ENCODE measurements around the gene PUSL1. TPM values are rescaled to one million over a fixed set of nuclear protein-coding genes. Genes with fewer than 3 reads are reported as not detected.

The PUSL1 gene
- total RNA-seq, 2 experiments from 2014 or later: 23.9 to 25.4 TPM

DNA sequence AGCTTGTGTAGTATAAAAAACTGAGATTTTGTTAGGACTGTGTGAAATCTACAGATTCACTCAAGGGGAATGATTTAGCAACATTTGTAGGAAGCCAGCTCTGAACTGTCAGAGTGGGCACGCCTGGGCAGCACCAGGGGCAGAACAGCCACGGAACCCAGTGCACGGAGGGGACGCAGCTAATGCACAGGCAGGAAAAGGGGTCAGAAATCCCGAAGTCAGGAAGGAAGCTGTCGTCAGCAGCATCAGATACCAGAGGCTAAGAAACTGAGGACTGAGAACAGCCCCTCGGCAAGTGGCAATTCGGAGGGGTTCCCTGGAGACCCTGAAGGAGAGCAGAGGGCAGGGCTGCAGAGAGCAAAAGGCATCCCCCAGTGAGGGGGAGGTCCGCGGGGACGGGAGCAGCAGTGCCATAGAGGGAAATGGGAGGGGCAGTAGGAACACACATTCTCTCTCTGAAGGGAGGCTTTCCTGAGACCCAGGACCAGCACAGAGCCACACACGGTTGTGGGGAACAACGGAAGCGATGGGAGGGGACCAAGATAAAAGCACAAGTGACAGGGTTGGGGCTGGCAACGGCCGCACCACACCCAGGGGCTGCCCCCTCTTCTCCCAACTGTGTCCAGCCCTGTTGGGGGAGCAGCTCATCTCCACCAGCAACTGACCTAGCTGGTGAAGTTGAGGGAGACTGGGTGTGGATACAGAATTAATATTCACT is 47.4 kb upstream of the PUSL1 start:
- H3K4me1 Mint-ChIP-seq (ENCODE audit: low read depth): peaks cover 8% of the 10 kb centered on the region
- DNase-seq (no peak), ATAC-seq (no peak)
- ChIA-PET CTCF (interaction anchor here (1.1 to 1.5 kb wide), 3 partner anchors 10 to 259 kb away, joined by 3 to 11 read pairs (median 4); no protein-coding TSS in a partner anchor), POLR2A (interaction anchor here (0.8 kb wide), 1 partner anchor 143 kb away, joined by 3 read pairs; no protein-coding TSS in a partner anchor)
- intact Hi-C loops (cut with micrococcal nuclease): no loop called here
- H3K27ac Mint-ChIP-seq: peak overlapping the region; percentile 46
- TF ChIP-seq, protein P1, sequence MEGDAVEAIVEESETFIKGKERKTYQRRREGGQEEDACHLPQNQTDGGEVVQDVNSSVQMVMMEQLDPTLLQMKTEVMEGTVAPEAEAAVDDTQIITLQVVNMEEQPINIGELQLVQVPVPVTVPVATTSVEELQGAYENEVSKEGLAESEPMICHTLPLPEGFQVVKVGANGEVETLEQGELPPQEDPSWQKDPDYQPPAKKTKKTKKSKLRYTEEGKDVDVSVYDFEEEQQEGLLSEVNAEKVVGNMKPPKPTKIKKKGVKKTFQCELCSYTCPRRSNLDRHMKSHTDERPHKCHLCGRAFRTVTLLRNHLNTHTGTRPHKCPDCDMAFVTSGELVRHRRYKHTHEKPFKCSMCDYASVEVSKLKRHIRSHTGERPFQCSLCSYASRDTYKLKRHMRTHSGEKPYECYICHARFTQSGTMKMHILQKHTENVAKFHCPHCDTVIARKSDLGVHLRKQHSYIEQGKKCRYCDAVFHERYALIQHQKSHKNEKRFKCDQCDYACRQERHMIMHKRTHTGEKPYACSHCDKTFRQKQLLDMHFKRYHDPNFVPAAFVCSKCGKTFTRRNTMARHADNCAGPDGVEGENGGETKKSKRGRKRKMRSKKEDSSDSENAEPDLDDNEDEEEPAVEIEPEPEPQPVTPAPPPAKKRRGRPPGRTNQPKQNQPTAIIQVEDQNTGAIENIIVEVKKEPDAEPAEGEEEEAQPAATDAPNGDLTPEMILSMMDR (IDR thresholded peaks at IDR 0.05): no peak
- no peaks in the 10 kb centered on the region for H3K9me3 Mint-ChIP-seq
- no peak overlapping the region for H3K4me3 Mint-ChIP-seq
- H3K27me3 Mint-ChIP-seq: no peaks in the 10 kb centered on the region
- peaks cover 39% of the 10 kb centered on the region for H3K36me3 Mint-ChIP-seq (ENCODE audit: low read depth)

DNA sequence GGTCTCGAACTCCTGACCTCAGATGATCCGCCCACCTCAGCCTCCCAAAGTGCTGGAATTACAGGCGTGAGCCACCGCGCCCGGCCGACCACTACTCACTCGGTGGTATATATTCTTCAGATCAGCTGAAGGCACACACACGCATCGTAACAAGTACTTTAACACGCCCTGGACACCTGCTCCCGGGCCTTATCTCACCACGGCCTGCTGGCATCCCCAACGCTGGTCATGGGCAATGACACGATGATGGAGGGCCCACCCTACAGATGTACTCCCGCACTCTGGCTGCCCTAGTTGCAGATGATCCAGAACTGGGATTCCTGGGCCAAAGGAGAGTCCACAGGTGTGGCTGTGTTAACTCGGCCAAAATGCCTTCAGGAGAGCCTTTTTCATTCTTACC is 46.3 kb upstream of the PUSL1 start:
- TF ChIP-seq, protein P1 (IDR thresholded peaks at IDR 0.05): no peak
- CTCF ChIA-PET: no interaction called here

DNA sequence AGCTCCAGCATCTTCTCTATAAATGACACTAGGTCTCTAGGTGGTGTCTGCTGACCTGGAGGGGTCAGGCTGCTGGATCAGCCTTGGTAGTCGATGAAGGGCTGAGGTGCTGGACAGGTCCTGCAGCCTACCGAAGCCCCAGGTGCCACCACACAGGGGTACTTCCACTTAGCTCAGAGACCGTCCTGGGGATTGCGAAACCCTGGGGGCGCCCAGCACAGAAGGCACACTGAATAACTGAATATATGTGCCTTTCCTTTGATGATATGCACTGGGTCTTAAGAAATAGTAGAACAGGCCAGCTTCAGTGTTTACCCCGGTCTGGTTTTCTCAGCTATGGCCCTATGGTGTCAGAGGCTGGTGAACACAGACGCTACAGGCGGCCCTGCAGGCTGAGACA is 45.6 kb upstream of the PUSL1 start:
- intact Hi-C loops (cut with micrococcal nuclease): no loop called here
- no peaks in the 10 kb centered on the region for H3K27me3 Mint-ChIP-seq
- TF ChIP-seq, protein P1 (IDR thresholded peaks at IDR 0.05): no peak
- H3K27ac Mint-ChIP-seq: no peak overlapping the region
- POLR2A ChIA-PET: no interaction called here
- H3K9me3 Mint-ChIP-seq: no peaks in the 10 kb centered on the region
- H3K4me1 Mint-ChIP-seq (ENCODE audit: low read depth): peaks cover 10% of the 10 kb centered on the region
- H3K4me3 Mint-ChIP-seq: no peak overlapping the region
- DNase-seq: no peak
- ATAC-seq: no peak
- peaks cover 39% of the 10 kb centered on the region for H3K36me3 Mint-ChIP-seq (ENCODE audit: low read depth)
- CTCF ChIA-PET: no interaction called here

More for the DNA sequence above, 46.3 kb upstream of the PUSL1 start:
- intact Hi-C loops (cut with micrococcal nuclease): no loop called here
- no peak overlapping the region for H3K4me3 Mint-ChIP-seq
- H3K36me3 Mint-ChIP-seq (ENCODE audit: low read depth): peaks cover 38% of the 10 kb centered on the region
- peaks cover 10% of the 10 kb centered on the region for H3K4me1 Mint-ChIP-seq (ENCODE audit: low read depth)
- H3K9me3 Mint-ChIP-seq: no peaks in the 10 kb centered on the region
- DNase-seq (no peak), ATAC-seq (no peak)
- H3K27me3 Mint-ChIP-seq: no peaks in the 10 kb centered on the region
- H3K27ac Mint-ChIP-seq: no peak overlapping the region
- POLR2A ChIA-PET: no interaction called here

DNA sequence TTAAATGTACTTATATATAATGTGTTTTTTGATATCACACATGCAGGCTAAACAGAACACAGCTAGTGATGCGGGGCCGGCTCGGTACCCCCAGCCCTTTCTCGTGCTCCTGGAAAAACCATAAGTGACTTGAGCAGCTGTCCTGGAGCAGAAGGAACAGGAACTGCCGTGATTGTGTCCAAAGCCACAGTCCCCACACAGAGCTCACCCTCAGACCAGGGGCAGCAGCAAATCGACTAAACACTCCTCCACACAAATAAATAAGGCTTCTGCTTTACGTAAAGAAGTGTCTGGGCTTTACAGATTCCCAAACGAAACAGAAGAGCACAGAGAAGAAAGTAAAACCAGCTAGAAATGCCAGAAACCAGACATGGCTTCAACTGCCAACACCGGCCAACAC is 44.4 kb upstream of the PUSL1 start:
- ChIA-PET POLR2A (interaction anchor here (0.8 kb wide), 1 partner anchor 9 kb away, joined by 3 read pairs; the partner anchor contains the start of gene UBE2J2), CTCF (interaction anchor here (0.7 to 1.9 kb wide), 4 partner anchors 12 to 143 kb away, joined by 3 to 14 read pairs (median 5); no protein-coding TSS in a partner anchor)
- peaks cover 13% of the 10 kb centered on the region for H3K4me1 Mint-ChIP-seq (ENCODE audit: low read depth)
- TF ChIP-seq, protein P1 (IDR thresholded peaks at IDR 0.05): no peak
- ATAC-seq: no peak
- no peak for DNase-seq
- no peaks in the 10 kb centered on the region for H3K27me3 Mint-ChIP-seq
- H3K4me3 Mint-ChIP-seq: no peak overlapping the region
- no peak overlapping the region for H3K27ac Mint-ChIP-seq
- intact Hi-C loops (cut with micrococcal nuclease): no loop called here
- H3K36me3 Mint-ChIP-seq (ENCODE audit: low read depth): peaks cover 36% of the 10 kb centered on the region
- H3K9me3 Mint-ChIP-seq: no peaks in the 10 kb centered on the region

DNA sequence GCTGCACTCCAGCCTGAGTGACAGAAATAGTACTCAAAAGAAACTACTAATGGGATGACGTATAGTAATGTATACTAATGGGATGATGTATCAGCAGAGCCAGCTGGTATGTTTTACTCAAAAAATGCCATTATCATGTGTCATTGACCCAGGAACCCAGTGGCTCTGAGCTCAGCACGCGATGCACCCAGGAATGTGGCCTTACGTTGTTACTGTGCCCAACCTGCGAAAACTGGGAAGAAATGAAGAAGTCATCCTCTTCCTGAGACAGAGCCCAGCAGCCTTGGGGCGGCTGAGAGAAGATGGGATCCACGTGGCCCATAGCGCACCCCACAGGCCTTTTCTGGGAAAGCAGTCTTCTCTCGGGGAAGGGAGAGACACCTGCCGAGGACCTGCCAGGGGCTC is 43.5 kb upstream of the PUSL1 start:
- no peak overlapping the region for H3K4me3 Mint-ChIP-seq
- peaks cover 16% of the 10 kb centered on the region for H3K4me1 Mint-ChIP-seq (ENCODE audit: low read depth)
- H3K27ac Mint-ChIP-seq: no peak overlapping the region
- ATAC-seq (peak; percentile 51), DNase-seq (peak; percentile 51)
- peaks cover 29% of the 10 kb centered on the region for H3K36me3 Mint-ChIP-seq (ENCODE audit: low read depth)
- TF ChIP-seq, protein P1 (IDR thresholded peaks at IDR 0.05): no peak
- ChIA-PET CTCF (interaction anchor here (1.0 to 1.9 kb wide), 3 partner anchors 15 to 142 kb away, joined by 3 to 14 read pairs (median 7); no protein-coding TSS in a partner anchor), POLR2A (no interaction called here)
- intact Hi-C loops (cut with micrococcal nuclease): no loop called here
- no peaks in the 10 kb centered on the region for H3K9me3 Mint-ChIP-seq
- H3K27me3 Mint-ChIP-seq: no peaks in the 10 kb centered on the region

All from activated CD8-positive, alpha-beta T cell treated with anti-CD3 and anti-CD28 coated beads for 36 hours (primary cell).